Ascending aorta (tissue), 2 donors: ENCODE data around the gene ZNF205. TPM values are rescaled to one million over a fixed set of nuclear protein-coding genes. Genes with fewer than 3 reads are reported as not detected.

ENCODE experiments used
- DNase-seq, 2 donors: peaks; one replicate each; pipeline ENCODE4 v3.0.0-alpha.2; 2019; ENCODE audit warnings: low spot score in 2 of 2
- H3K27ac ChIP-seq, 2 donors: fragments of 200-600 bp; sonication (generic); one replicate each; pipeline ENCODE4 v1.5.1; 2016 to 2017; ENCODE audit warnings: mild to moderate bottlenecking in 1 of 2
- H3K27me3 ChIP-seq: fragments of 200-600 bp; sonication (generic); one replicate; pipeline ENCODE4 v1.5.1; 2017
- H3K36me3 ChIP-seq, 2 donors: fragments of 200-600 bp; sonication (generic); one replicate each; pipeline ENCODE4 v1.5.1; 2016
- H3K4me1 ChIP-seq, 2 donors: fragments of 200-600 bp; sonication (generic); one replicate each; pipeline ENCODE4 v1.5.1; 2016 to 2017; ENCODE audit warnings: mild to moderate bottlenecking in 1 of 2
- H3K4me3 ChIP-seq, 2 donors: fragments of 200-600 bp; sonication (generic); one replicate each; pipeline ENCODE4 v1.5.1; 2016 to 2017; ENCODE audit warnings: mild to moderate bottlenecking in 1 of 2
- H3K9me3 ChIP-seq, 2 donors: fragments of 200-600 bp; sonication (generic); one replicate each; pipeline ENCODE4 v1.5.1; 2016
- CTCF ChIP-seq, 3 experiments: fragments of 200-600 bp in 2 of 3; fragments of 450-650 bp in 1 of 3; sonication (generic) in 2 of 3; IDR thresholded peaks; one replicate each; pipeline ENCODE4 v1.5.1; 2016 to 2019; ENCODE audit warnings: antibody characterized with exemption in 3 of 3, mild to moderate bottlenecking in 1 of 3, moderate library complexity in 1 of 3
- intact Hi-C: fragments of 100-400 bp; cut with DNase I; formaldehyde crosslinking; loops from one replicate; pipeline ENCODE4 v1.15.1; 2023
- total RNA-seq: library from RNA; depleted of rRNA; stranded (reverse); fragments of >200 nt; gene quantifications from one replicate; pipeline ENCODE4 v1.1.0, GENCODE V29; 2016

Gene ZNF205
- total RNA-seq, 1 donor from 2014 or later, result 49.8 TPM

- TF ChIP-seq CTCF (IDR thresholded peaks at IDR 0.05), result no peak
- Histone ChIP-seq H3K9me3 (no peaks in the 10 kb centered on the region), H3K4me1 (peaks cover 6 to 7% of the 10 kb centered on the region in 2 donors), H3K27ac (peak overlapping the region in 1 of 2 donors; percentile 75), H3K4me3 (no peak overlapping the region), H3K27me3 (no peaks in the 10 kb centered on the region), H3K36me3 (peaks cover 23 to 28% of the 10 kb centered on the region in 2 donors)
- intact Hi-C loops, result loop anchor here (5.0 kb wide), 1 partner anchor 34 kb away; no protein-coding TSS in a partner anchor
- DNase-seq, result no peak
Measured at GRCh38 chr16:3122926-3123570, 10.7 kb downstream of the ZNF205 start.

- Histone ChIP-seq H3K9me3 (no peaks in the 10 kb centered on the region), H3K27me3 (no peaks in the 10 kb centered on the region), H3K27ac (peak overlapping the region; percentile 75 to 85), H3K4me3 (peak overlapping the region; percentile 66 to 92), H3K4me1 (peaks cover 13 to 18% of the 10 kb centered on the region in 2 donors), H3K36me3 (peaks cover 13 to 16% of the 10 kb centered on the region in 2 donors)
- intact Hi-C loops, result loop anchor here (1.0 to 5.0 kb wide), 4 partner anchors 10 to 65 kb away; no protein-coding TSS in a partner anchor
- peak in 2 of 3 experiments; percentile 6 to 28 for TF ChIP-seq CTCF (IDR thresholded peaks at IDR 0.05)
- DNase-seq, result peak; percentile 88 to 98
Measured at GRCh38 chr16:3123986-3124886, 11.8 kb downstream of the ZNF205 start.

- DNase-seq, result no peak
- no peak overlapping the region for H3K4me3 ChIP-seq
- H3K27me3 ChIP-seq, result no peaks in the 10 kb centered on the region
- TF ChIP-seq CTCF (IDR thresholded peaks at IDR 0.05), result no peak
- intact Hi-C loops, result no loop called here
- H3K36me3 ChIP-seq, result peaks cover 0 to 8% of the 10 kb centered on the region in 2 donors
- H3K4me1 ChIP-seq, result peaks cover 13 to 22% of the 10 kb centered on the region in 2 donors
- no peaks in the 10 kb centered on the region for H3K9me3 ChIP-seq
- no peak overlapping the region for H3K27ac ChIP-seq
Measured at GRCh38 chr16:3127745-3128144, 15.4 kb downstream of the ZNF205 start.

- peak in 1 of 2 donors; percentile 87 for DNase-seq
- Histone ChIP-seq H3K36me3 (peaks cover 0 to 8% of the 10 kb centered on the region in 2 donors), H3K9me3 (no peaks in the 10 kb centered on the region), H3K27me3 (no peaks in the 10 kb centered on the region), H3K27ac (peak overlapping the region; percentile 60 to 70), H3K4me1 (peaks cover 18 to 29% of the 10 kb centered on the region in 2 donors), H3K4me3 (peak overlapping the region; percentile 45 to 68)
- TF ChIP-seq CTCF (IDR thresholded peaks at IDR 0.05), result peak; percentile 84 to 96 (median 88)
- intact Hi-C loops, result loop anchor here (1.0 kb wide), 1 partner anchor 70 kb away; no protein-coding TSS in a partner anchor
Measured at GRCh38 chr16:3129137-3130131, 17.0 kb downstream of the ZNF205 start.
